HEK293 (cell line): ENCODE data around the gene TRAF3.

Experiments
- HOXD13 ChIP-seq: sonication (generic); formaldehyde crosslinking; IDR thresholded peaks from 2 replicates; pipeline ENCODE4 v1.8.0; 2022; ENCODE audit warnings: missing genetic modification reagents, borderline replicate concordance
- TCF7L2 ChIP-seq: IDR thresholded peaks from 2 replicates; pipeline ENCODE4 v1.6.1; 2011; ENCODE audit warnings: low read depth, mild to moderate bottlenecking, inconsistent platforms, low read length, moderate library complexity, borderline replicate concordance
- ZBTB8A ChIP-seq: fragments of 450-650 bp; formaldehyde crosslinking; IDR thresholded peaks from 2 replicates; pipeline ENCODE4 v1.5.1; 2016; ENCODE audit warnings: missing biosample characterization, missing genetic modification characterization
- ZFP69B ChIP-seq: fragments of 450-650 bp; formaldehyde crosslinking; IDR thresholded peaks from 2 replicates; pipeline ENCODE4 v1.5.1; 2016; ENCODE audit warnings: missing biosample characterization, missing genetic modification characterization
- ZNF23 ChIP-seq: fragments of 450-650 bp; formaldehyde crosslinking; IDR thresholded peaks from 2 replicates; pipeline ENCODE4 v1.5.1; 2016; ENCODE audit warnings: missing biosample characterization, missing genetic modification characterization, borderline replicate concordance
- ZNF341 ChIP-seq: fragments of 450-650 bp; formaldehyde crosslinking; IDR thresholded peaks from 2 replicates; pipeline ENCODE4; 2016; ENCODE audit warnings: low read depth, missing biosample characterization, missing genetic modification characterization
- ZNF544 ChIP-seq: fragments of 450-650 bp; formaldehyde crosslinking; IDR thresholded peaks from 2 replicates; pipeline ENCODE4 v1.5.0; 2017; ENCODE audit warnings: missing biosample characterization, missing genetic modification characterization
- ZNF571 ChIP-seq: fragments of 450-650 bp; formaldehyde crosslinking; IDR thresholded peaks from 2 replicates; pipeline ENCODE4 v1.5.0; 2017; ENCODE audit warnings: missing biosample characterization, missing genetic modification characterization
- TF ChIP-seq, protein P1 (sequence below): fragments of 450-650 bp; formaldehyde crosslinking; IDR thresholded peaks from 2 replicates; pipeline ENCODE4 v1.5.1; 2016; ENCODE audit warnings: missing biosample characterization, missing genetic modification characterization
- TF ChIP-seq, protein P2 (sequence below): fragments of 450-650 bp; IDR thresholded peaks from 2 replicates; pipeline ENCODE4 v1.5.1; 2018; ENCODE audit warnings: missing biosample characterization, mild to moderate bottlenecking, missing genetic modification characterization
- TF ChIP-seq, protein P3 (sequence below): fragments of 450-650 bp; formaldehyde crosslinking; IDR thresholded peaks from 2 replicates; pipeline ENCODE4 v1.5.1; 2016; ENCODE audit warnings: missing biosample characterization, missing genetic modification characterization
- TF ChIP-seq, protein P4 (sequence below): fragments of 450-650 bp; formaldehyde crosslinking; conservative IDR thresholded peaks from 2 replicates; pipeline ENCODE4 v1.5.1; 2016; ENCODE audit warnings: low read depth, missing biosample characterization, missing genetic modification characterization
- TF ChIP-seq, protein P5 (sequence below): fragments of 450-650 bp; formaldehyde crosslinking; IDR thresholded peaks from 2 replicates; pipeline ENCODE4 v1.5.1; 2016; ENCODE audit warnings: missing biosample characterization, missing genetic modification characterization

DNA sequence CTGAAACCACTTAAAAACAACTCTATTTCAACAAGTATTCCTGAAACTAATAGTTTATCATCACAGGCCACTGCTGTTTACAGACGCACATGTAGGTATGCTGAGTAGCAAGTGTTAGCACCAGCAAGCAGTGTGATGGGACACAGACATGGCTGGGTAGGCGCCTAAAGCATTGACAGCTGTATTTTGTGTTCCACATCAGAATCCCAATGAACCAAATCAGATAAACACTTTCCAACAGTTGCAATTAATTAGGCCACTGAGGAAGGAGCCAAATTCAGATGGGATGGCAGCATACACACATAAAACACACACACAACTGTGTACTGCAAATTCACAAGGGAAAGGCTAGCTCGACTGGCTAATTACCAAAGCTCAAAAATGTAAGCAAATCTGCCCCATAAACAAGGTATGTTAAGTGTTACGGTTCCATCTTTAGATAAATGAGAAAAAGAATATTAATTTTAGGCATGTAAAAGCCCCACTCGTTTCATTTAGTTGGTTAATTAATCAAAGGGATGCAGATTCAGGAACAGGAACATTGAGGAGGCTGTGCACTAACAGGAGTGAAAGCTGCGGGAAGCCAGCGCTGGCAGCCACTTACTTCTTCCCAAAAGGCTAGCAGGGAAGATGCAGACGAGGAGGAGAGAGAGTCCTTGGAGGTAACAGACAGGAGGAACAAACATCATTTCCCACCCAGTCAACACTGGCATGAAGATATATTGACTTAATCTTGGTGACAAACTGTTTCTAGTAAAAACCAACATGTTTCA is 178.6 kb downstream of the TRAF3 start:
- TF ChIP-seq, protein P1, sequence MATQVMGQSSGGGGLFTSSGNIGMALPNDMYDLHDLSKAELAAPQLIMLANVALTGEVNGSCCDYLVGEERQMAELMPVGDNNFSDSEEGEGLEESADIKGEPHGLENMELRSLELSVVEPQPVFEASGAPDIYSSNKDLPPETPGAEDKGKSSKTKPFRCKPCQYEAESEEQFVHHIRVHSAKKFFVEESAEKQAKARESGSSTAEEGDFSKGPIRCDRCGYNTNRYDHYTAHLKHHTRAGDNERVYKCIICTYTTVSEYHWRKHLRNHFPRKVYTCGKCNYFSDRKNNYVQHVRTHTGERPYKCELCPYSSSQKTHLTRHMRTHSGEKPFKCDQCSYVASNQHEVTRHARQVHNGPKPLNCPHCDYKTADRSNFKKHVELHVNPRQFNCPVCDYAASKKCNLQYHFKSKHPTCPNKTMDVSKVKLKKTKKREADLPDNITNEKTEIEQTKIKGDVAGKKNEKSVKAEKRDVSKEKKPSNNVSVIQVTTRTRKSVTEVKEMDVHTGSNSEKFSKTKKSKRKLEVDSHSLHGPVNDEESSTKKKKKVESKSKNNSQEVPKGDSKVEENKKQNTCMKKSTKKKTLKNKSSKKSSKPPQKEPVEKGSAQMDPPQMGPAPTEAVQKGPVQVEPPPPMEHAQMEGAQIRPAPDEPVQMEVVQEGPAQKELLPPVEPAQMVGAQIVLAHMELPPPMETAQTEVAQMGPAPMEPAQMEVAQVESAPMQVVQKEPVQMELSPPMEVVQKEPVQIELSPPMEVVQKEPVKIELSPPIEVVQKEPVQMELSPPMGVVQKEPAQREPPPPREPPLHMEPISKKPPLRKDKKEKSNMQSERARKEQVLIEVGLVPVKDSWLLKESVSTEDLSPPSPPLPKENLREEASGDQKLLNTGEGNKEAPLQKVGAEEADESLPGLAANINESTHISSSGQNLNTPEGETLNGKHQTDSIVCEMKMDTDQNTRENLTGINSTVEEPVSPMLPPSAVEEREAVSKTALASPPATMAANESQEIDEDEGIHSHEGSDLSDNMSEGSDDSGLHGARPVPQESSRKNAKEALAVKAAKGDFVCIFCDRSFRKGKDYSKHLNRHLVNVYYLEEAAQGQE, result no peak
- TF ChIP-seq ZNF544 (tag by site-specific recombination) (no peak), TCF7L2 (no peak), ZNF341 (no peak), ZNF571 (tag by site-specific recombination) (no peak), ZBTB8A (tag by site-specific recombination) (no peak), ZFP69B (tag by site-specific recombination) (no peak), ZNF23 (tag by site-specific recombination) (no peak), HOXD13 (no peak)
- TF ChIP-seq, protein P2, sequence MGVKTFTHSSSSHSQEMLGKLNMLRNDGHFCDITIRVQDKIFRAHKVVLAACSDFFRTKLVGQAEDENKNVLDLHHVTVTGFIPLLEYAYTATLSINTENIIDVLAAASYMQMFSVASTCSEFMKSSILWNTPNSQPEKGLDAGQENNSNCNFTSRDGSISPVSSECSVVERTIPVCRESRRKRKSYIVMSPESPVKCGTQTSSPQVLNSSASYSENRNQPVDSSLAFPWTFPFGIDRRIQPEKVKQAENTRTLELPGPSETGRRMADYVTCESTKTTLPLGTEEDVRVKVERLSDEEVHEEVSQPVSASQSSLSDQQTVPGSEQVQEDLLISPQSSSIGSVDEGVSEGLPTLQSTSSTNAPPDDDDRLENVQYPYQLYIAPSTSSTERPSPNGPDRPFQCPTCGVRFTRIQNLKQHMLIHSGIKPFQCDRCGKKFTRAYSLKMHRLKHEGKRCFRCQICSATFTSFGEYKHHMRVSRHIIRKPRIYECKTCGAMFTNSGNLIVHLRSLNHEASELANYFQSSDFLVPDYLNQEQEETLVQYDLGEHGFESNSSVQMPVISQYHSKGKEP (tag by site-specific recombination), result no peak
- TF ChIP-seq, protein P3, sequence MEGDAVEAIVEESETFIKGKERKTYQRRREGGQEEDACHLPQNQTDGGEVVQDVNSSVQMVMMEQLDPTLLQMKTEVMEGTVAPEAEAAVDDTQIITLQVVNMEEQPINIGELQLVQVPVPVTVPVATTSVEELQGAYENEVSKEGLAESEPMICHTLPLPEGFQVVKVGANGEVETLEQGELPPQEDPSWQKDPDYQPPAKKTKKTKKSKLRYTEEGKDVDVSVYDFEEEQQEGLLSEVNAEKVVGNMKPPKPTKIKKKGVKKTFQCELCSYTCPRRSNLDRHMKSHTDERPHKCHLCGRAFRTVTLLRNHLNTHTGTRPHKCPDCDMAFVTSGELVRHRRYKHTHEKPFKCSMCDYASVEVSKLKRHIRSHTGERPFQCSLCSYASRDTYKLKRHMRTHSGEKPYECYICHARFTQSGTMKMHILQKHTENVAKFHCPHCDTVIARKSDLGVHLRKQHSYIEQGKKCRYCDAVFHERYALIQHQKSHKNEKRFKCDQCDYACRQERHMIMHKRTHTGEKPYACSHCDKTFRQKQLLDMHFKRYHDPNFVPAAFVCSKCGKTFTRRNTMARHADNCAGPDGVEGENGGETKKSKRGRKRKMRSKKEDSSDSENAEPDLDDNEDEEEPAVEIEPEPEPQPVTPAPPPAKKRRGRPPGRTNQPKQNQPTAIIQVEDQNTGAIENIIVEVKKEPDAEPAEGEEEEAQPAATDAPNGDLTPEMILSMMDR (tag by site-specific recombination), result no peak
- TF ChIP-seq, protein P4, sequence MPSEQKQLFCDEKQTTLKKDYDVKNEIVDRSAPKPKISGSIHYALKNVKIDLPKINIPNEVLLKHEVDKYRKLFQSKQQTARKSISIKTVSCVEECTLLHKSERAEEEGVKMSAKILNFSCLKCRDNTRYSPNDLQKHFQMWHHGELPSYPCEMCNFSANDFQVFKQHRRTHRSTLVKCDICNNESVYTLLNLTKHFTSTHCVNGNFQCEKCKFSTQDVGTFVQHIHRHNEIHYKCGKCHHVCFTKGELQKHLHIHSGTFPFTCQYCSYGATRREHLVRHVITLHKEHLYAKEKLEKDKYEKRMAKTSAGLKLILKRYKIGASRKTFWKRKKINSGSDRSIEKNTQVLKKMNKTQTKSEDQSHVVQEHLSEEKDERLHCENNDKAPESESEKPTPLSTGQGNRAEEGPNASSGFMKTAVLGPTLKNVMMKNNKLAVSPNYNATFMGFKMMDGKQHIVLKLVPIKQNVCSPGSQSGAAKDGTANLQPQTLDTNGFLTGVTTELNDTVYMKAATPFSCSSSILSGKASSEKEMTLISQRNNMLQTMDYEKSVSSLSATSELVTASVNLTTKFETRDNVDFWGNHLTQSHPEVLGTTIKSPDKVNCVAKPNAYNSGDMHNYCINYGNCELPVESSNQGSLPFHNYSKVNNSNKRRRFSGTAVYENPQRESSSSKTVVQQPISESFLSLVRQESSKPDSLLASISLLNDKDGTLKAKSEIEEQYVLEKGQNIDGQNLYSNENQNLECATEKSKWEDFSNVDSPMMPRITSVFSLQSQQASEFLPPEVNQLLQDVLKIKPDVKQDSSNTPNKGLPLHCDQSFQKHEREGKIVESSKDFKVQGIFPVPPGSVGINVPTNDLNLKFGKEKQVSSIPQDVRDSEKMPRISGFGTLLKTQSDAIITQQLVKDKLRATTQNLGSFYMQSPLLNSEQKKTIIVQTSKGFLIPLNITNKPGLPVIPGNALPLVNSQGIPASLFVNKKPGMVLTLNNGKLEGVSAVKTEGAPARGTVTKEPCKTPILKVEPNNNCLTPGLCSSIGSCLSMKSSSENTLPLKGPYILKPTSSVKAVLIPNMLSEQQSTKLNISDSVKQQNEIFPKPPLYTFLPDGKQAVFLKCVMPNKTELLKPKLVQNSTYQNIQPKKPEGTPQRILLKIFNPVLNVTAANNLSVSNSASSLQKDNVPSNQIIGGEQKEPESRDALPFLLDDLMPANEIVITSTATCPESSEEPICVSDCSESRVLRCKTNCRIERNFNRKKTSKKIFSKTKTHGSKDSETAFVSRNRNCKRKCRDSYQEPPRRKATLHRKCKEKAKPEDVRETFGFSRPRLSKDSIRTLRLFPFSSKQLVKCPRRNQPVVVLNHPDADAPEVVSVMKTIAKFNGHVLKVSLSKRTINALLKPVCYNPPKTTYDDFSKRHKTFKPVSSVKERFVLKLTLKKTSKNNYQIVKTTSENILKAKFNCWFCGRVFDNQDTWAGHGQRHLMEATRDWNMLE (tag by site-specific recombination), result no peak
- TF ChIP-seq, protein P5, sequence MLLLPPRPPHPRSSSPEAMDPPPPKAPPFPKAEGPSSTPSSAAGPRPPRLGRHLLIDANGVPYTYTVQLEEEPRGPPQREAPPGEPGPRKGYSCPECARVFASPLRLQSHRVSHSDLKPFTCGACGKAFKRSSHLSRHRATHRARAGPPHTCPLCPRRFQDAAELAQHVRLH (tag by site-specific recombination), result no peak
